Fibroblast of mammary gland (primary cell): ENCODE results near the gene CEP41.

Experiments
- DNase-seq: peaks from one replicate; pipeline ENCODE4 v3.0.0-alpha.2; 2010; ENCODE audit warnings: low read depth
- H3K4me3 ChIP-seq: 2 replicates; pipeline ENCODE4 v1.5.1; 2011; ENCODE audit warnings: low read depth, mild to moderate bottlenecking, low read length, moderate library complexity; ENCODE audit not compliant: control insufficient read depth
- TF ChIP-seq, protein P1 (sequence below): conservative IDR thresholded peaks from 2 replicates; pipeline ENCODE4 v1.5.1; 2011; ENCODE audit warnings: low read depth, low read length, inconsistent platforms; ENCODE audit not compliant: control insufficient read depth, insufficient read depth

The CEP41 gene

DNA sequence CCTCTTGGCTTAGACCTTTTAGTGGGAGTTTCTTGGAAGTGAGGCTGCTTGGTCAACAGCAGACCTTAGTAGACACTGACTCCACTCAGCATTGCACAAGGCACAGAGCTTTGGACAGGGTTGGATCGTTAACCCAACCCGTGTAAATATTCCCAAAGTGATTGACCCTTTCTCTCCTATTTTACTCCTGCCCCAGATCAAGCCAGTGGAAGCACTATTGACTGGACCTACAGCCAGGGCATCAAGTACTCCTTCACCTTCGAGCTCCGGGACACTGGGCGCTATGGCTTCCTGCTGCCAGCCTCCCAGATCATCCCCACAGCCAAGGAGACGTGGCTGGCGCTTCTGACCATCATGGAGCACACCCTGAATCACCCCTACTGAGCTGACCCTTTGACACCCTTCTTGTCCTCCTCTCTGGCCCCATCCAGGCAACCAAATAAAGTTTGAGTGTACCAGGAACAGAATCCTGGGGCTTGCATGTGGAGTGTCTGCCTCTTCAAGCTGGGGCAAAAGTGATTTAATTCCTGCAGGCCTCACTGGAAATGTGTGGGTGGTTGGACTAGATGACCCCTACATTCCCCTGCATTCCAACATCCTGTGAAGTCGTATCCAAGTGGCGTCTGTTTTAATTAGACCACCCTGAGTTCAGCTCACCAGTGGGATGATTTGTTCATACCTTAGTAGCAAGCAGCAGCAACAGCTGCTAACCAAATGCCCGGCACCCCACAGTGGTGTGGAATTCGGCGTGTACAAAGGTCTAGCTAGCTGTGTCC lies 53.0 kb downstream of the CEP41 start:
- TF ChIP-seq, protein P1, sequence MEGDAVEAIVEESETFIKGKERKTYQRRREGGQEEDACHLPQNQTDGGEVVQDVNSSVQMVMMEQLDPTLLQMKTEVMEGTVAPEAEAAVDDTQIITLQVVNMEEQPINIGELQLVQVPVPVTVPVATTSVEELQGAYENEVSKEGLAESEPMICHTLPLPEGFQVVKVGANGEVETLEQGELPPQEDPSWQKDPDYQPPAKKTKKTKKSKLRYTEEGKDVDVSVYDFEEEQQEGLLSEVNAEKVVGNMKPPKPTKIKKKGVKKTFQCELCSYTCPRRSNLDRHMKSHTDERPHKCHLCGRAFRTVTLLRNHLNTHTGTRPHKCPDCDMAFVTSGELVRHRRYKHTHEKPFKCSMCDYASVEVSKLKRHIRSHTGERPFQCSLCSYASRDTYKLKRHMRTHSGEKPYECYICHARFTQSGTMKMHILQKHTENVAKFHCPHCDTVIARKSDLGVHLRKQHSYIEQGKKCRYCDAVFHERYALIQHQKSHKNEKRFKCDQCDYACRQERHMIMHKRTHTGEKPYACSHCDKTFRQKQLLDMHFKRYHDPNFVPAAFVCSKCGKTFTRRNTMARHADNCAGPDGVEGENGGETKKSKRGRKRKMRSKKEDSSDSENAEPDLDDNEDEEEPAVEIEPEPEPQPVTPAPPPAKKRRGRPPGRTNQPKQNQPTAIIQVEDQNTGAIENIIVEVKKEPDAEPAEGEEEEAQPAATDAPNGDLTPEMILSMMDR, result no peak
- H3K4me3 ChIP-seq, result no peak overlapping the region
- DNase-seq, result peak; percentile 50

DNA sequence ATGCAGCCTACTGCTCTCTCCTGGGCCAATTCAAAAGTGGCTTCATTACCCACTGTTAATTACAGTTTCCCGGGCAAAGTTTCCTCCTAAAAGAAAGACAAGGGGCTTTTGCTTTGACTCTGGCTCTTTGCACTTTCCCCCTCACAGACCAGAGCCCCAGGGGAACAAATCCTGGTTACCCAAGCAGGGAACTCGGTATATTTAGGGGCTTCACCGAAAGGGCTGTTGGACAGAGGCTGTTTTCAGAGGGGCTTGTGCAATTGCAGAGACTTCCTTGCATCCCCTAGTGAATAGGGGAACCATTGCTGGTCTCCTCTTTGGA lies 53.5 kb downstream of the CEP41 start:
- TF ChIP-seq, protein P1, result no peak
- H3K4me3 ChIP-seq, result no peak overlapping the region
- DNase-seq, result no peak

DNA sequence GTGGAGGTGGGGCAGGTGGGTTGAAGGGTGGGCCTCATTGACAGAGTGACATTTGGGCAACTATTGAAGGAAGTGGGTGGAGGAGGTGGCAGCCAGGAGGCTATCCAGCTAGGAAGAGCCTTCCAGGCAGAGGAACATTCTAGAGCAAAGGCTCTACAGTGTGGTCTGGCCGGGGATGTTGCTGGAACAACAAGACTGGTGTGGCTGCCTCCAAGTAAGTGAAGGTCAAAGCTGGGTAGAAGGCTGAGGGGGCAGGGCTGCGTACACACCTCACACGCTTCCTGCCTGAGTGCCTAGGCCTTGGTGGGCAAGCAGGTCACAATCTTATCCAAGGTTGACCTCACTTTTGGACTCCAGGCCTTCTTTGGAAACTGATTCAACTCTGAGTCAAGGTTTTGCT lies 53.9 kb downstream of the CEP41 start:
- no peak overlapping the region for H3K4me3 ChIP-seq
- TF ChIP-seq, protein P1, result no peak
- DNase-seq, result no peak

DNA sequence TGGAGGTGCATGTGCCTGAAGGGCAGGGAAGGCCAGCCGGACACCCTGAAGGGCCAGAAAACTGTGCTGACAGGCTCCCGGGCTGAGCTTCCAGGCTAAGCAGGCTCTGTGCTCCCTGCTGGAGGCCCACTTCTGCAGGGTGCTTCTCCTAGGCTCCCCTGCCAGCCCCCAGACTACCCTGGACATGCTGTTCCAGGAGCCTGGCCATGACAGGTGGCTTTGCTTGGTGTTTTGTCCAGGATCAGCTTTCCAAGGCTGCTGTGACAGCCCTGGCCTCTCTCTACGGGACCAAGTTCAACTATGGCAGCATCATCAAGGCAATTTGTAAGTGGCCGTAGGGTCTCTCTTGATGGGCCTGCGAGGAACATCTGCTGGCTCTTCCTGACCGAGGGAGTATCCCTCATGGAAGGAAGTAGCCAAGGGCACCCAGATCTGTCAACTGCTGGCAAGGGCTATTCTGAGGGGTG lies 55.2 kb downstream of the CEP41 start:
- TF ChIP-seq, protein P1, result no peak
- H3K4me3 ChIP-seq, result no peak overlapping the region
- DNase-seq, result no peak

DNA sequence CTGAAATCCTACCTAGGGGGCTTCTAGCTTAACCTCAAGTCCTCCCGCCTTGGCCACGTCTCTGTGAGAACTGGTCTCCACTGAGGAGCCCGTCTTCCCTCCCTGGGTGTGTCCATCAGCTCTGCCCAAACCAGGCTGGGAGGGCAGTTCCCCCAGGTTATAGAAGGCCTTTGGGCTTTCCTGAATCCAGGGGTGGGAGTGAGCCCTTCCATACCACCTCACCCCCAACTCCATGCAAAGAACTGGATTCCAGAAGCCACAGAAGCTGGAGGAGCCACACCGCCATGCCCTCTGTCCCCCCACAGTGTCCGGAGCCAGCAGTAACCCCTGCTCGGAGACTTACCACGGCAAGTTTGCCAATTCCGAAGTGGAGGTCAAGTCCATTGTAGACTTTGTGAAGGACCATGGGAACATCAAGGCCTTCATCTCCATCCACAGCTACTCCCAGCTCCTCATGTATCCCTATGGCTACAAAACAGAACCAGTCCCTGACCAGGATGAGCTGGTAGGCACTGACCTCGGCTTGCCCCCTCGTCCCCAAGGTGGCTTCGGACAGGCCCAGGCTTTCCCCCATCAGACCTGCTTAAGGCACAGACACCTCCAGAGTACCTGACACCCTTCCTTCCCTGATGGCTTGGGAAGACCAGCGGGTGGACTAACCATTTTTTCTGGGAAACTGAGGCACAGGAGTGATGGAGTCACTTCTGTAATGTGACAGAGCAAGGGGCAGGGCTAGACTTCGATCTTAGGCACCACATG lies 55.8 kb downstream of the CEP41 start:
- DNase-seq, result no peak
- TF ChIP-seq, protein P1, result no peak
- H3K4me3 ChIP-seq, result no peak overlapping the region

DNA sequence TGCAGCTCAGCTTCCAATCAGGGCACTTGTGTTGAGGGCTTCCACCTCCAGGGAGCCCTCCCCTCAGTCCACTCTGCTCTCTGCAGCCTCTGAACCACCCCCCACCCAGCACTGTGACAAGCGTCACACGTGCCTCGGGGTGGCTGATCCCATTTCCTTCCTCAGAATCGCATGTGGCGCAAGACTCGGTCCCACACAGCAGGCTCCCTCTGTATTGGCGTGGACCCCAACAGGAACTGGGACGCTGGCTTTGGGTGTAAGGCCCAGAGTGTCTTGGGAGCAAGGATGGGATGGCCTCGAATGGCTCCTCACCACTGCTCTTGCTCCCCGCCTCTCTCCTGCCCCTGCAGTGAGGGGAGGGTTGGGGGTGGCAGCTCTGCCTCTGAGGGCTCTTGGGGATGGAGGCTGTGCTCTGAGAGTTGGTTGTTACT lies 56.4 kb downstream of the CEP41 start:
- TF ChIP-seq, protein P1, result no peak
- no peak overlapping the region for H3K4me3 ChIP-seq
- no peak for DNase-seq
